Heart left ventricle (tissue), 13 donors: ENCODE data around the gene CFAP43.

Experiments
- CTCF ChIP-seq, 12 donors: fragments of 200-600 bp; sonication (generic) in 4 of 12; IDR thresholded peaks; one replicate each; pipeline versions ENCODE4 v1.5.0 to v1.8.0; 2018 to 2022; ENCODE audit warnings: antibody characterized with exemption in 12 of 12, mild to moderate bottlenecking in 5 of 12
- POLR2A ChIP-seq, 2 donors: fragments of 450-650 bp; IDR thresholded peaks; one replicate each; pipeline ENCODE4 v1.6.1; 2017; ENCODE audit warnings: antibody characterized with exemption in 2 of 2, mild to moderate bottlenecking in 2 of 2, moderate library complexity in 2 of 2
- donor health status: ischemic (EF 13 %, LVEDD 7.1; RV severe dilation, severe dysfunction).
- donor health status: DM: no; HTN: yes; CAD: no.
- donor health status: DM: no; HTN: no; CAD: no.
- donor health status: ischemic (EF 25% LVEDD 6.9; RV normal size, moderate dysfunction).
- donor health status: ischemic (EF 25% LVEDD 5.7; RV mildly dilated, moderate dysfunction).
- donor health status: ischemic (EF 35%, LVEDD 5.7; RV mildly dilated, moderate dysfunction).
- donor health status: nonischemic (EF 11% LVEDD 7.7; RV severe dilation, severe dysfunction).
- donor health status: DM: yes; HTN: yes; CAD: no.
- donor health status: PGD.
- donor health status: ischemic (EF 29% LVEDD 5.4; RV normal size, mild dysfunction).
- donor health status: nonischemic (EF 23%, LVEDD 6.1; RV moderate dilation, normal function).

- TF ChIP-seq CTCF (IDR thresholded peaks at IDR 0.05) = no peak
- TF ChIP-seq POLR2A (IDR thresholded peaks at IDR 0.05) = no peak
These were observed 104.0 kb downstream of the CFAP43 start for GRCh38 chr10:104128214-104128613.
